Lower leg skin (tissue), 4 donors: ENCODE results near the gene AMER2. TPM values are rescaled to one million over a fixed set of nuclear protein-coding genes. Genes with fewer than 3 reads are reported as not detected.

Experiments used
- DNase-seq, 2 donors: peaks; one replicate each; pipeline ENCODE4 v3.0.0-alpha.2; 2019; ENCODE audit warnings: low spot score in 2 of 2
- H3K4me3 ChIP-seq: fragments of 200-600 bp; sonication (generic); 2 replicates; pipeline ENCODE4 v1.5.1; 2017; ENCODE audit warnings: mild to moderate bottlenecking, low read depth; ENCODE audit not compliant: poor library complexity, severe bottlenecking
- CTCF ChIP-seq, 3 donors: fragments of 450-650 bp; IDR thresholded peaks; one replicate each; pipeline ENCODE4 v1.5.1; 2016; ENCODE audit warnings: antibody characterized with exemption in 3 of 3, mild to moderate bottlenecking in 3 of 3, moderate library complexity in 2 of 3
- POLR2A ChIP-seq, 2 donors: fragments of 450-650 bp; IDR thresholded peaks; one replicate each; pipeline ENCODE4 v1.6.1; 2016 to 2017; ENCODE audit warnings: antibody characterized with exemption in 2 of 2, mild to moderate bottlenecking in 1 of 2, moderate library complexity in 1 of 2
- WGBS, 2 donors: methylation state at CpG; one replicate each; pipeline ENCODE4 v1.1.5; 2018; 5-methylcytosine and 5-hydroxymethylcytosine counted together
- intact Hi-C: fragments of 100-400 bp; cut with DNase I; formaldehyde crosslinking; loops from one replicate; pipeline ENCODE4 v1.15.0; 2023; ENCODE audit warnings: low total_unique reads
- total RNA-seq, 4 donors: library from RNA; depleted of rRNA; stranded (reverse); fragments of >200 nt; gene quantifications; one replicate each; pipeline ENCODE4 v1.1.0, GENCODE V29; 2016

AMER2 gene
- total RNA-seq, 4 donors from 2014 or later, result 0.08 to 0.20 (median 0.13) TPM; not detected in 1

- no peak for TF ChIP-seq CTCF (IDR thresholded peaks at IDR 0.05)
- no peak for TF ChIP-seq POLR2A (IDR thresholded peaks at IDR 0.05)
- no peak overlapping the region for H3K4me3 ChIP-seq
- DNase-seq, result no peak
- intact Hi-C loops, result no loop called here
- WGBS, 2 donors, result 53 to 55% methylated on average over 8 of the region's 8 CpGs
These were observed 53.6 kb downstream of the AMER2 start for GRCh38 chr13:25118378-25118905.

- H3K4me3 ChIP-seq, result no peak overlapping the region
- no peak for TF ChIP-seq CTCF (IDR thresholded peaks at IDR 0.05)
- TF ChIP-seq POLR2A (IDR thresholded peaks at IDR 0.05), result no peak
- 81 to 86% methylated on average over 14 to 16 of the region's 16 CpGs for WGBS, 2 donors
- no peak for DNase-seq
- intact Hi-C loops, result no loop called here
These were observed 54.8 kb downstream of the AMER2 start for GRCh38 chr13:25117312-25117711.

GRCh38 chr13:25116044-25116443 is 56.0 kb downstream of the AMER2 start:
- TF ChIP-seq POLR2A (IDR thresholded peaks at IDR 0.05) (no peak), CTCF (IDR thresholded peaks at IDR 0.05) (no peak)
- WGBS, 2 donors, result 51 to 55% methylated on average over 3 of the region's 3 CpGs
- no peak overlapping the region for H3K4me3 ChIP-seq
- intact Hi-C loops, result no loop called here
- no peak for DNase-seq

- H3K4me3 ChIP-seq, result no peak overlapping the region
- DNase-seq, result peak; percentile 55 to 87
- WGBS, 2 donors, result 21 to 26% methylated on average over 3 of the region's 3 CpGs
- intact Hi-C loops, result no loop called here
- TF ChIP-seq CTCF (IDR thresholded peaks at IDR 0.05), result no peak
These were observed 57.9 kb downstream of the AMER2 start for GRCh38 chr13:25114220-25114619.

- no peak for DNase-seq
- no peak overlapping the region for H3K4me3 ChIP-seq
- intact Hi-C loops, result no loop called here
- TF ChIP-seq CTCF (IDR thresholded peaks at IDR 0.05) (no peak), POLR2A (IDR thresholded peaks at IDR 0.05) (no peak)
- 56% methylated on average over 3 of the region's 3 CpGs for WGBS, 2 donors
These were observed 59.3 kb downstream of the AMER2 start for GRCh38 chr13:25112695-25113255.

Other genes with a start within 250 kb of the AMER2 start
- under 1 TPM in 3 of 4 donors, not detected in 1; 0.07 to 0.17 (median 0.10) TPM for gene PABPC3, start 76.2 kb downstream of the AMER2 start, total RNA-seq
- 10 to 100 TPM; 10.6 to 15.9 (median 14.3) TPM for gene MTMR6, start 115.2 kb upstream of the AMER2 start, total RNA-seq
- gene NUP58, start 129.3 kb upstream of the AMER2 start, total RNA-seq, result 10 to 100 TPM; 39.3 to 56.5 (median 45.7) TPM
- under 1 TPM in 2 of 4 donors, not detected in 2; 0.05 to 0.23 TPM for gene ATP8A2, start 199.7 kb upstream of the AMER2 start, total RNA-seq